ENCODE measurements around the gene CFAP46. TPM values are rescaled to one million over a fixed set of nuclear protein-coding genes. Genes with fewer than 3 reads are reported as not detected.
A peak's percentile ranks its signal among the peaks of the same experiment; 100 is the strongest.

CFAP46 gene
- total RNA-seq, 1 donor from 2014 or later: 15.4 TPM

DNA sequence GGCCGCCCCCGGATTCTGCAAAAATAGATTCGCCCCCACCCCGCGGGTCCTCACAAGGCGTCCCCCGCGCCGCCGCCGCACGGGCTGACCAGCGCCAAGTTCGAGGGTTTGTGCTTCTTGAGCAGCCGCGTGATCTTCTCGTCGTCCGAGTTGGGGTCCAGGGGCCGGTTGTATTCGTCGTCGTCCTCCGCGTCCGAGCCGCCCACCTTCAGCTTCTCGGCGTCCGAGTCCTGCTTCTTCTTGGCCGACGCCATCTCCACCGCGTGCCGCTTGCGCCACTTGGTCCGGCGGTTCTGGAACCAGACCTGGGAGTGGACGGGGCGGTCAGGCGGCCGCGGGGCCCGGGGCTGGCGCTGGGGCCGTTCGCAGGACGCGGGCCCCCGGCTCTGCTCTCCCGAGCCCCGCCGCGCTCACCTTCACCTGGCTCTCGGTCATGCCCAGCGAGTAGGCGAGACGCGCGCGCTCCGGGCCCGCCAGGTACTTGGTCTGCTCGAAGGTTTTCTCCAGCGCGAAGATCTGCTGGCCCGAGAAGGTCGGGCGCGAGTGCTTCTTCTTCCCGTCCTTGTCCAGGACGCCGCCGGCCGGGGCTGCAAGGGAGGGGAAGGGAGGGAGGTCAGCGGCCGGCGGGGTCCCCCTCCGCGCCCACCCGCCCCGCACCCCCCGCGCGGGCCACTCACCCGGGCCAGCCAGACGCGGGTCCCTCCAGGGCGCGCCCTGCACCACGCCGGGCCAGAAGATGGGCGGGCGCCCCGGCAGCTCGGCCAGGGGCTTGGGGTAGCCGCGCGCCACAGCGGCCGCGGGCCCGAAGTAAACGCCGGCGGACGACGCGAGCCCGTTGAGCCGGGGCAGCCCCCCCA, 157.3 kb downstream of the CFAP46 start:
- H3K27ac Mint-ChIP-seq: no peak overlapping the region
- H3K36me3 Mint-ChIP-seq (ENCODE audit: insufficient read depth): peaks cover 30% of the 10 kb centered on the region
- TF ChIP-seq, protein P1, sequence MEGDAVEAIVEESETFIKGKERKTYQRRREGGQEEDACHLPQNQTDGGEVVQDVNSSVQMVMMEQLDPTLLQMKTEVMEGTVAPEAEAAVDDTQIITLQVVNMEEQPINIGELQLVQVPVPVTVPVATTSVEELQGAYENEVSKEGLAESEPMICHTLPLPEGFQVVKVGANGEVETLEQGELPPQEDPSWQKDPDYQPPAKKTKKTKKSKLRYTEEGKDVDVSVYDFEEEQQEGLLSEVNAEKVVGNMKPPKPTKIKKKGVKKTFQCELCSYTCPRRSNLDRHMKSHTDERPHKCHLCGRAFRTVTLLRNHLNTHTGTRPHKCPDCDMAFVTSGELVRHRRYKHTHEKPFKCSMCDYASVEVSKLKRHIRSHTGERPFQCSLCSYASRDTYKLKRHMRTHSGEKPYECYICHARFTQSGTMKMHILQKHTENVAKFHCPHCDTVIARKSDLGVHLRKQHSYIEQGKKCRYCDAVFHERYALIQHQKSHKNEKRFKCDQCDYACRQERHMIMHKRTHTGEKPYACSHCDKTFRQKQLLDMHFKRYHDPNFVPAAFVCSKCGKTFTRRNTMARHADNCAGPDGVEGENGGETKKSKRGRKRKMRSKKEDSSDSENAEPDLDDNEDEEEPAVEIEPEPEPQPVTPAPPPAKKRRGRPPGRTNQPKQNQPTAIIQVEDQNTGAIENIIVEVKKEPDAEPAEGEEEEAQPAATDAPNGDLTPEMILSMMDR (IDR thresholded peaks at IDR 0.05; ENCODE audit: unreplicated experiment): no peak
- peak overlapping the region; percentile 60 for H3K4me3 Mint-ChIP-seq (ENCODE audit: low read depth)
- DNase-seq (ENCODE audit: low spot score, unreplicated experiment): no peak
- peaks cover 1% of the 10 kb centered on the region for H3K4me1 Mint-ChIP-seq (ENCODE audit: low read depth)
- peaks cover 23% of the 10 kb centered on the region for H3K27me3 Mint-ChIP-seq
- H3K9me3 Mint-ChIP-seq (ENCODE audit: low read depth): peaks cover 3% of the 10 kb centered on the region

DNA sequence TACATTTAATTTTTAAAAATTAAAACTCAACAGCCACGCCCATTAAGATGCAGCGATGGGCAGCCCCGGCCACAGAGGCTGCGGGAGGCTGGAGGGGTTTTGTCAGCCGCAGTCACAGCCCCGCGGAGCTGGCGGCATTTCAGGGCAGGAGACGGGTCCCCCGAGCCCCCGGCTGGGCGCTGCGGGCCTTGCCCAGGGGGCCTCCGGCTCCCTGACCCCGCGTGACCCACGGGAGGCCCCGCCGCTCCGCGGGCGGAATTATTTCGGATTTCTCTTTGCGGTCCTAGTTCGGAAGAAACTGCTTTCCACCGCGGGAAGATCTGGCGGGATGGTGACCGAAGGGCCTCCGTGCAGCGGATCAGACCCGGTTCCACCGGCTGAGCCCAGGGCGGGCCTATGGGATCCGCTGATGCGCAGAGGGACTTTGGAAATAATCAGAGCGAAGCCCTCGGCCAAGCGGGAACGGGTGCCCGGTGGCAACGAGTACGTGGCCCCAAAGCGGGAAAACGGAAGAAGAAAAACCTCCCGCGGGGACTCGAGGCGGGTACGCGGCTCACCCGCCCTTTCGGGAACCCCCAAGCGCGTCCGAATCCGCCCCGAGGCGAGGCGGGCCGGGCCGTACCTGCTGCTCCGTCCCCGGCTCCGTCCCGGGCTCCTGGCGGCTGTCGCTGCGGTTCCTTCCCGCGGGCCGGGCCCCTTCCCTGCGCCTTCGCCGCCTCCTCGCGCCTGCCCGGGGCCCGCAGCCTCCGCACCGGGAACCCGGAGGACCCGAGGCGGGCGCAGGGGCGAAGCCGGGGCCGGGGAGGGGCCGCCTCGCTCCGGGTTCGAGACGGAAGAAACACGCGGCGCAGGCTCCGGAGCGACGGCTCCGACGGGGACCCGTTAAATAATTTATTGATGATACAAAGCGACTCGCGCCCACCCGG, 158.2 kb downstream of the CFAP46 start:
- TF ChIP-seq, protein P1 (IDR thresholded peaks at IDR 0.05; ENCODE audit: unreplicated experiment): no peak
- Mint-ChIP-seq H3K4me1 (ENCODE audit: low read depth) (peaks cover 1% of the 10 kb centered on the region), H3K27ac (peak overlapping the region; percentile 91), H3K9me3 (ENCODE audit: low read depth) (peaks cover 3% of the 10 kb centered on the region), H3K4me3 (ENCODE audit: low read depth) (peak overlapping the region; percentile 76), H3K27me3 (peaks cover 19% of the 10 kb centered on the region), H3K36me3 (ENCODE audit: insufficient read depth) (peaks cover 34% of the 10 kb centered on the region)
- DNase-seq (ENCODE audit: low spot score, unreplicated experiment): no peak

DNA sequence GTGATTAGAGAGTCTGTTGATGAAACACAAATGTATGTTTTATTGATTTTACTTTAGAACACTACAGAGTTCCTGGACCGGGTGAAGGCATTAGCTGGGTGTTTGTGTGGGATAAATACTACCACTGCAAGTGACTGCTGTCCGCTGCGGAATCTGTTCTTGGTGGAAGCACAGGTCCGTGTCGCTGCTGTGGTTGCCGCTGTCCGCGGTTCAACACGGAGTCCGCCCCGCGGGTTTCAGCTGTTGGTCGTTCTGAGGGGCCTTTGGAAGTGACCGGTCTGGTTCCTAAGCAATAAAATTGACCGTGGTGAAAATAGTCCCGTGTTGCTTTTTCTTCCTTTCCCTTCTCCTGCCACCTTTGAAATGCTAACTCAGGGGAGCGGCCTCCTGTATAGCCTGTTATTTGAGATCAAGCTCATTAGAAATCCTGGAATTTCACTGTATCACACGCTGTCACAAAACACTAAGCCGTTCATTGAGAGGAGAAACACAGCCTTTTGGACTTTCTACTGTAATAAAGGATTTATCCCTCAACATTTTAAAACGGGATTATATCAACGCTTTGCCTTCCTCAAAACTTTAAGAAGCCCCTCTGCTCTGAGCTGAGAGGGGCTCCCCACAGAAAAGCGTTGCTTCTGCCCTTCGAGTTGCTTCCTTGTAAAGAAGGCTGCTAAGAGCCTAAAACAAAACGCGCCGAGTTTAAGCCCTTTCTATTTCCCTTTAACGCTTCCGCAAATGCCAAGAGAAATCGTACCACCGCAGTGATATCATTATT, 159.0 kb downstream of the CFAP46 start:
- Mint-ChIP-seq H3K27me3 (peaks cover 17% of the 10 kb centered on the region), H3K4me3 (ENCODE audit: low read depth) (peak overlapping the region; percentile 76), H3K27ac (peak overlapping the region; percentile 91), H3K4me1 (ENCODE audit: low read depth) (peaks cover 3% of the 10 kb centered on the region), H3K36me3 (ENCODE audit: insufficient read depth) (peaks cover 36% of the 10 kb centered on the region), H3K9me3 (ENCODE audit: low read depth) (peaks cover 3% of the 10 kb centered on the region)
- no peak for DNase-seq (ENCODE audit: low spot score, unreplicated experiment)
- TF ChIP-seq, protein P1 (IDR thresholded peaks at IDR 0.05; ENCODE audit: unreplicated experiment): no peak

DNA sequence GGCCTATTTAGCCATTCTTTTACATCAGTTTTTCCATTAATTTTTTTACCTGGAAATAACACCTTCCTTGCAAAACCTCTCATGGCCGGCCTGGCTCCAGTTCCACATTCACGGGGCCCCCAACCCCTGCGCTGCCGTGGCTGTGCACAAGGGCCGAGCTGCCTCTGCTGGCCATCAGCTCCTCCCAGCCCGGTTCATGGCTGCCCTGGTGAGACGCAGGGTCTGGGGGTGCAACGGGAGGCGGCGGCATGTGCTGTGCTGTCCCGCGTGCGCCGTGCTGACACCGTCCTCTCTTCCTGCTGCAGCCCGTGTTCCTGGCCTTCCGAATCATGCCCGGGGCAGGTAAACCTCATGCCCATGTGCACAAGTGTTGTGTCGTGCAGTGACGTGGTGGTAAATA, 160.8 kb downstream of the CFAP46 start:
- TF ChIP-seq, protein P1 (IDR thresholded peaks at IDR 0.05; ENCODE audit: unreplicated experiment): no peak
- no peak overlapping the region for H3K27ac Mint-ChIP-seq

More for the DNA sequence above, 160.8 kb downstream of the CFAP46 start:
- Mint-ChIP-seq H3K4me3 (ENCODE audit: low read depth) (no peak overlapping the region), H3K36me3 (ENCODE audit: insufficient read depth) (peaks cover 37% of the 10 kb centered on the region), H3K9me3 (ENCODE audit: low read depth) (peaks cover 3% of the 10 kb centered on the region), H3K27me3 (peaks cover 17% of the 10 kb centered on the region), H3K4me1 (ENCODE audit: low read depth) (peaks cover 5% of the 10 kb centered on the region)
- no peak for DNase-seq (ENCODE audit: low spot score, unreplicated experiment)
